ENCODE data around the gene RALGPS2.

RALGPS2 gene

DNA sequence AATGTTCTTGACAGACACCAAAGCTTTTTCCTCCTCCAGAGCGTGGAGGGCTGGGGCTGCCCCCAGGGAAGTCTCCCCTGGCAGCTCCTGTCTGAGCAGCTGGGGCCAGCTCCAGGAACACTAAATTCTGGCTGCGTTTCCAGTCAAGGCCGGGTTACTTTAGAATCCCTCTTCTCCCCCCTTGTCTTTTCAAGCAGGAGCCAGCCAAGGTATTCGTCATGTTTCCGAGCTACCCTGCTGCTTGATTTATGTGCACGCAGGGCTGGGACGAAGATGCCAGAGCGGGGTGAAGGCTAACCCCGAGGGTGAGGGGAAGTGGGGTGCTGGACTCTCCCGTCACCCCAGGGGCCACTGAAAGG lies 213.9 kb downstream of the RALGPS2 start:
- peak; percentile 87 for DNase-seq (ENCODE audit: low read depth)
- no peak overlapping the region for H3K4me3 ChIP-seq (ENCODE audit: control insufficient read depth, low read depth, low read length)
- TF ChIP-seq, protein P1, sequence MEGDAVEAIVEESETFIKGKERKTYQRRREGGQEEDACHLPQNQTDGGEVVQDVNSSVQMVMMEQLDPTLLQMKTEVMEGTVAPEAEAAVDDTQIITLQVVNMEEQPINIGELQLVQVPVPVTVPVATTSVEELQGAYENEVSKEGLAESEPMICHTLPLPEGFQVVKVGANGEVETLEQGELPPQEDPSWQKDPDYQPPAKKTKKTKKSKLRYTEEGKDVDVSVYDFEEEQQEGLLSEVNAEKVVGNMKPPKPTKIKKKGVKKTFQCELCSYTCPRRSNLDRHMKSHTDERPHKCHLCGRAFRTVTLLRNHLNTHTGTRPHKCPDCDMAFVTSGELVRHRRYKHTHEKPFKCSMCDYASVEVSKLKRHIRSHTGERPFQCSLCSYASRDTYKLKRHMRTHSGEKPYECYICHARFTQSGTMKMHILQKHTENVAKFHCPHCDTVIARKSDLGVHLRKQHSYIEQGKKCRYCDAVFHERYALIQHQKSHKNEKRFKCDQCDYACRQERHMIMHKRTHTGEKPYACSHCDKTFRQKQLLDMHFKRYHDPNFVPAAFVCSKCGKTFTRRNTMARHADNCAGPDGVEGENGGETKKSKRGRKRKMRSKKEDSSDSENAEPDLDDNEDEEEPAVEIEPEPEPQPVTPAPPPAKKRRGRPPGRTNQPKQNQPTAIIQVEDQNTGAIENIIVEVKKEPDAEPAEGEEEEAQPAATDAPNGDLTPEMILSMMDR (conservative IDR thresholded peaks at IDR 0.05; ENCODE audit: control insufficient read depth, insufficient read depth, low read depth, low read length), result no peak

DNA sequence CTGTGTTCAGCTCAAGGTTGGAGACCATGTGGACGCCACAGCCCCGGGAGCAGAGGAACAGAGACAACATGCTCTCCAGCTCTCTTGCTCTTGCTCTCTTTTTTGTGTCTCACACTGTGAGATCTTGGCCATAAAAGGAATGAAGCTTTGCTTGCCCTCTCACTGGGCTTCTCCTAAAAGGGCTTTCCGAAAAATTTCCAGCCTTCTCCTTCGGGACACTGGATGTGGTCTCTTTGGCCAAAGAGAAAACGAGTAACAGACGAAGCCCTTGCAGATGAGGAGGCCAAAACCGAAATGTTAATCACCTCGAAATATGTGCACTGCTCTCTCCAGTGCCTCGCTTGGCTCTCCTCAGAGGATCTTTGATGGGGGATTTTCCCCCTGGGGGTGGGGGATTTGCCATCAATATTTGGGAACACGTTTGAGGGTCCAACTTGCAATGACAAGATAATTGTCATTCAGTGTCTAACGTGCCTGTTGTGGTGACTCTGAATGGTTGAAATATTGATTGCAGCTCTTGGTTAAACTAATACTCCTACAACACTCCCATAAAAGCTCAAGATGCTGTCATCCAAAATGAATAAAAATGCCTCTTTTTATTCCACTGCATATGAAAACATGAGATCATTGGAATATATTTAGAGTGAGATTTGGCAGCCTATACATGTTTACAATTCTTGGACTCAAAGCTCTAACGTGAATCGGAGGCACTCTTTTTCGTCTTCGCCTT lies 214.5 kb downstream of the RALGPS2 start:
- TF ChIP-seq, protein P1 (conservative IDR thresholded peaks at IDR 0.05; ENCODE audit: control insufficient read depth, insufficient read depth, low read depth, low read length), result no peak
- H3K4me3 ChIP-seq (ENCODE audit: control insufficient read depth, low read depth, low read length), result no peak overlapping the region
- peak; percentile 54 for DNase-seq (ENCODE audit: low read depth)

GRCh38 chr1:178940068-178940765 lies 215.2 kb downstream of the RALGPS2 start:
- peak; percentile 96 for DNase-seq (ENCODE audit: low read depth)
- TF ChIP-seq, protein P1 (conservative IDR thresholded peaks at IDR 0.05; ENCODE audit: control insufficient read depth, insufficient read depth, low read depth, low read length), result no peak
- H3K4me3 ChIP-seq (ENCODE audit: control insufficient read depth, low read depth, low read length), result no peak overlapping the region

GRCh38 chr1:178941261-178941689 lies 216.2 kb downstream of the RALGPS2 start:
- H3K4me3 ChIP-seq (ENCODE audit: control insufficient read depth, low read depth, low read length), result no peak overlapping the region
- DNase-seq (ENCODE audit: low read depth), result no peak
- TF ChIP-seq, protein P1 (conservative IDR thresholded peaks at IDR 0.05; ENCODE audit: control insufficient read depth, insufficient read depth, low read depth, low read length), result no peak

DNA sequence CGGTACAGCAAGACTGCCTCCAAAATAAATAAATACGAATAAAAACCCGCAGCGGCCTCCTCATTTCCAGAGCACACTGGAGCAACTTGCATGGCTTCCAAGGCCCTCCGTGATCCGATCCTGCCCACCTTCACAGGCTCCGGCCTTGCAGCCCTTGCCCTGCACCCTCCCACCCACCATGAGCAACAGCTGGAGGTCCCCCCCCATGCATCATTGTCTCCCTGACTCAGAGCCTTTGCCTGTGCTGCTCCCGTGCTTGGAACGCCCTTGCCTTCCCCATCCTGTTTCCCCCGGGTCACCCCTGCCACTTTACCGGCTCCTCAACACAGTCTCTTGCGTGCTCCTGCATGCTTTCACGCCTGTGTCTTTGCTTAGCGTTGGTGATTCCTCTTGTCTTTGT lies 216.8 kb downstream of the RALGPS2 start:
- no peak overlapping the region for H3K4me3 ChIP-seq (ENCODE audit: control insufficient read depth, low read depth, low read length)
- peak; percentile 47 for DNase-seq (ENCODE audit: low read depth)
- TF ChIP-seq, protein P1 (conservative IDR thresholded peaks at IDR 0.05; ENCODE audit: control insufficient read depth, insufficient read depth, low read depth, low read length), result no peak

DNA sequence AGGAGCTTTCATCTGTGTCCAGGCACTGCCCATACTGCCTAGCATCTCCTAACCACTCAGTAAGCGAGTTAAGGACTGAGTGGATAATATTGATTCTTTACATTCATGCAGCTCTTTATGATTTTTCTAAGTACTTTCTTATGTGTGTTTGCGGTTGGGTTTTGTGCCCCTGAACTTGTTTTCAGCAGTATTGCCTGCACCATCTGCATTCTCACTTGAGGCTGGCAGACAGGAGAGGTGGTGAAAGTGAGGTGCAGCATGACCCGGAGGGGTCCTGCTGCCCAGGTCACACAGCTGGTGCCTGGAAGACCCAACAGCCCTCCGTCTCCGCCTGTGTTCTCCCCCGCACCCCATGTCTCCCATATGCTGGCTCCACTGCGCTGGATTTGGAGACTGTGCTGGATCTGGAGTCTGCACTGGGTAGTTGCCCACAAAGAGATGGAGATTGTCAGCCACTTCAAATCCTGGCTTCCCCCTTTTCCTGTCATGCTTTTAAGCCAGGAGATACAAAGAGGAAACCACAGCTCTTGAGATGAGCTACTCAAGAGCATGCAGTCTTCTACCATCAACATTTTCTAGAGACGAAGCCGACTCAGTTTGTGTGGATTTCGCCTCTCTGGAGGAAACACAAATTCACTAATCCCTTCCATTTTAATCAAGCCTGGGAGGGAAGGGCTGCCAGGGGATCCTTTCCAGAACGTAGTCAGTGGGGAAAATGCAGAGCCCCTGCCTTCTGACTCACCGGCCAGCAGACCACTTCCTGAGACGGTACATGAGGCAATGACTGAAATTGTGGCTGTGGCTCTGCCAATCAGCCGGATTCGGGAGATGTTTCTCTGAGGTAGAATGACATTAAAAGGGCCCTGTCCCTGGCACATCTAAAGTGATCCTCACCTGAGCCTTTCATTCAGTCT lies 217.5 kb downstream of the RALGPS2 start:
- DNase-seq (ENCODE audit: low read depth), result peak; percentile 70
- TF ChIP-seq, protein P1 (conservative IDR thresholded peaks at IDR 0.05; ENCODE audit: control insufficient read depth, insufficient read depth, low read depth, low read length), result no peak
- H3K4me3 ChIP-seq (ENCODE audit: control insufficient read depth, low read depth, low read length), result no peak overlapping the region
